PC-9 (cell line): ENCODE results near the gene UBA5. TPM values are rescaled to one million over a fixed set of nuclear protein-coding genes. Genes with fewer than 3 reads are reported as not detected.

Experiments
- BruUV-seq: library from RNA; stranded (reverse); fragments of 400-500 nt; replicated peaks from 2 replicates; lab custom pipeline; 2021; lab: Mats Ljungman, UMichigan
- CTCF ChIA-PET: fragments of 300-600 bp; sonication (Branson Sonifier 250); formaldehyde crosslinking; loops from one replicate; lab custom pipeline; 2022; ENCODE audit warnings: antibody characterized with exemption; lab: Charles Lee
- POLR2A ChIA-PET: fragments of 300-600 bp; sonication (Branson Sonifier 250); formaldehyde crosslinking; loops from one replicate; lab custom pipeline; 2022; ENCODE audit warnings: antibody characterized with exemption; ENCODE audit not compliant: unreplicated experiment; lab: Charles Lee
- DNase-seq, 2 experiments: peaks; one replicate each; pipeline versions ENCODE4 v3.0.0 to v3.0.0-alpha.2; 2015 to 2022; ENCODE audit warnings: mixed read lengths in 1 of 2
- H2AFZ ChIP-seq: fragments of 200-600 bp; sonication (generic); 2 replicates; pipeline ENCODE4 v1.8.1; 2017; ENCODE audit warnings: antibody characterized with exemption
- H3F3A ChIP-seq: fragments of 200-600 bp; sonication (generic); 2 replicates; pipeline ENCODE4 v1.8.1; 2017; ENCODE audit warnings: antibody characterized with exemption, mild to moderate bottlenecking, low read depth; ENCODE audit not compliant: insufficient read depth
- H3K27ac ChIP-seq: fragments of 200-600 bp; sonication (generic); 2 replicates; pipeline ENCODE4 v1.6.1; 2016; ENCODE audit warnings: mixed run types
- H3K27me3 ChIP-seq: fragments of 200-600 bp; sonication (generic); 2 replicates; pipeline ENCODE4 v1.6.1; 2016; ENCODE audit warnings: low read depth, mixed run types; ENCODE audit not compliant: insufficient read depth
- H3K36me3 ChIP-seq: fragments of 200-600 bp; sonication (generic); 2 replicates; pipeline ENCODE4 v1.6.1; 2016; ENCODE audit warnings: low read depth, mixed run types
- H3K4me1 ChIP-seq: fragments of 200-600 bp; sonication (generic); replicated peaks from 2 replicates; pipeline ENCODE4 v1.6.1; 2016; ENCODE audit warnings: mixed run types; ENCODE audit not compliant: insufficient read depth
- H3K4me2 ChIP-seq: fragments of 200-600 bp; sonication (generic); 2 replicates; pipeline ENCODE4 v1.6.1; 2017; ENCODE audit warnings: mixed run types
- H3K4me3 ChIP-seq: fragments of 200-600 bp; sonication (generic); 2 replicates; pipeline ENCODE4 v1.6.1; 2016; ENCODE audit warnings: mixed run types
- H3K79me2 ChIP-seq: fragments of 200-600 bp; sonication (generic); 2 replicates; pipeline ENCODE4 v1.6.1; 2017; ENCODE audit warnings: low read depth, mixed run types
- H3K9me2 ChIP-seq: fragments of 200-600 bp; sonication (generic); 2 replicates; pipeline ENCODE4 v1.8.1; 2017; ENCODE audit warnings: mild to moderate bottlenecking; ENCODE audit not compliant: insufficient read depth
- H3K9me3 ChIP-seq: fragments of 200-600 bp; sonication (generic); 2 replicates; pipeline ENCODE4 v1.8.1; 2016; ENCODE audit warnings: low read depth; ENCODE audit not compliant: insufficient read depth
- H4K20me1 ChIP-seq: fragments of 200-600 bp; sonication (generic); 2 replicates; pipeline ENCODE4 v1.8.1; 2017; ENCODE audit not compliant: insufficient read depth
- CTCF ChIP-seq: fragments of 200-600 bp; sonication (generic); conservative IDR thresholded peaks from 2 replicates; pipeline ENCODE4 v1.6.1; 2017; ENCODE audit warnings: mixed run types, antibody characterized with exemption, mild to moderate bottlenecking, moderate library complexity
- EZH2 ChIP-seq: fragments of 200-600 bp; sonication (generic); IDR thresholded peaks from 2 replicates; pipeline ENCODE4 v1.8.0; 2017; ENCODE audit warnings: antibody characterized with exemption, low read depth
- intact Hi-C: fragments of 100-400 bp; cut with micrococcal nuclease; formaldehyde crosslinking; loops from one replicate; pipeline ENCODE4 v1.10.0; 2022; ENCODE audit not compliant: unreplicated experiment
- total RNA-seq: library from RNA; stranded (reverse); gene quantifications from 2 replicates; pipeline ENCODE4 v1.2.3, GENCODE V29; 2021

UBA5 gene
- total RNA-seq, 1 experiment from 2014 or later: 41.6 TPM

GRCh38 chr3:132694991-132695390, 34.9 kb downstream of the UBA5 start:
- Histone ChIP-seq H3F3A (no peaks in the 10 kb centered on the region), H3K27ac (no peak overlapping the region), H3K9me3 (no peaks in the 10 kb centered on the region), H3K27me3 (no peaks in the 10 kb centered on the region), H3K9me2 (no peaks in the 10 kb centered on the region), H4K20me1 (no peaks in the 10 kb centered on the region), H3K79me2 (no peaks in the 10 kb centered on the region), H3K4me1 (no peaks in the 10 kb centered on the region), H3K36me3 (no peaks in the 10 kb centered on the region; the same call in none of the 2 replicates), H3K4me2 (no peak overlapping the region), H2AFZ (no peak overlapping the region), H3K4me3 (no peak overlapping the region)
- BruUV-seq: no TSS peak
- ChIA-PET CTCF (no interaction called here), POLR2A (no interaction called here)
- DNase-seq: no peak
- no peak for TF ChIP-seq EZH2
- TF ChIP-seq CTCF: no peak
- intact Hi-C loops: no loop called here

GRCh38 chr3:132695422-132695821, 35.3 kb downstream of the UBA5 start:
- no peak overlapping the region for H3K27ac ChIP-seq
- BruUV-seq: no TSS peak
- TF ChIP-seq CTCF (no peak), EZH2 (no peak)
- no peaks in the 10 kb centered on the region for H4K20me1 ChIP-seq
- intact Hi-C loops: no loop called here
- no peaks in the 10 kb centered on the region for H3K79me2 ChIP-seq
- POLR2A ChIA-PET: no interaction called here
- no peaks in the 10 kb centered on the region for H3K4me1 ChIP-seq
- H3K36me3 ChIP-seq: no peaks in the 10 kb centered on the region; the same call in none of the 2 replicates
- no peak for DNase-seq
- H3K27me3 ChIP-seq: no peaks in the 10 kb centered on the region
- no peak overlapping the region for H2AFZ ChIP-seq
- H3K9me2 ChIP-seq: no peaks in the 10 kb centered on the region
- no peak overlapping the region for H3K4me2 ChIP-seq
- CTCF ChIA-PET: no interaction called here
- no peak overlapping the region for H3K4me3 ChIP-seq
- no peaks in the 10 kb centered on the region for H3F3A ChIP-seq
- H3K9me3 ChIP-seq: no peaks in the 10 kb centered on the region

- BruUV-seq: no TSS peak
- intact Hi-C loops: no loop called here
- Histone ChIP-seq H3K9me2 (no peaks in the 10 kb centered on the region), H2AFZ (no peak overlapping the region), H3K36me3 (peaks cover 9% of the 10 kb centered on the region; the same call in 1 of the 2 replicates), H3K79me2 (no peaks in the 10 kb centered on the region), H3K4me1 (no peaks in the 10 kb centered on the region), H3F3A (no peaks in the 10 kb centered on the region), H4K20me1 (no peaks in the 10 kb centered on the region), H3K9me3 (no peaks in the 10 kb centered on the region), H3K4me3 (no peak overlapping the region), H3K4me2 (no peak overlapping the region), H3K27me3 (no peaks in the 10 kb centered on the region), H3K27ac (no peak overlapping the region)
- CTCF ChIA-PET: no interaction called here
- POLR2A ChIA-PET: no interaction called here
- no peak for DNase-seq
- no peak for TF ChIP-seq CTCF
- no peak for TF ChIP-seq EZH2
Measured at GRCh38 chr3:132703733-132704132, 43.6 kb downstream of the UBA5 start.
